Lower leg skin (tissue), 4 donors: ENCODE results near the gene JPH4. TPM values are rescaled to one million over a fixed set of nuclear protein-coding genes. Genes with fewer than 3 reads are reported as not detected.

Experiments
- DNase-seq, 2 donors: peaks; one replicate each; pipeline ENCODE4 v3.0.0-alpha.2; 2019; ENCODE audit warnings: low spot score in 2 of 2
- H3K4me3 ChIP-seq: fragments of 200-600 bp; sonication (generic); 2 replicates; pipeline ENCODE4 v1.5.1; 2017; ENCODE audit warnings: mild to moderate bottlenecking, low read depth; ENCODE audit not compliant: poor library complexity, severe bottlenecking
- CTCF ChIP-seq, 3 donors: fragments of 450-650 bp; IDR thresholded peaks; one replicate each; pipeline ENCODE4 v1.5.1; 2016; ENCODE audit warnings: antibody characterized with exemption in 3 of 3, mild to moderate bottlenecking in 3 of 3, moderate library complexity in 2 of 3
- POLR2A ChIP-seq, 2 donors: fragments of 450-650 bp; IDR thresholded peaks; one replicate each; pipeline ENCODE4 v1.6.1; 2016 to 2017; ENCODE audit warnings: antibody characterized with exemption in 2 of 2, mild to moderate bottlenecking in 1 of 2, moderate library complexity in 1 of 2
- WGBS, 2 donors: methylation state at CpG; one replicate each; pipeline ENCODE4 v1.1.5; 2018; 5-methylcytosine and 5-hydroxymethylcytosine counted together
- intact Hi-C: fragments of 100-400 bp; cut with DNase I; formaldehyde crosslinking; loops from one replicate; pipeline ENCODE4 v1.15.0; 2023; ENCODE audit warnings: low total_unique reads
- total RNA-seq, 4 donors: library from RNA; depleted of rRNA; stranded (reverse); fragments of >200 nt; gene quantifications; one replicate each; pipeline ENCODE4 v1.1.0, GENCODE V29; 2016

JPH4 gene
- total RNA-seq, 4 donors from 2014 or later, result 0.34 to 3.6 (median 1.4) TPM

GRCh38 chr14:23566112-23566777 is 12.3 kb downstream of the JPH4 start:
- TF ChIP-seq CTCF (IDR thresholded peaks at IDR 0.05) (no peak), POLR2A (IDR thresholded peaks at IDR 0.05) (no peak)
- DNase-seq, result no peak
- intact Hi-C loops, result no loop called here
- WGBS, 2 donors, result 85 to 86% methylated on average over 10 of the region's 10 CpGs
- H3K4me3 ChIP-seq, result no peak overlapping the region

GRCh38 chr14:23565626-23566025 is 13.0 kb downstream of the JPH4 start:
- WGBS, 2 donors, result 84 to 86% methylated on average over 11 of the region's 11 CpGs
- no peak for DNase-seq
- intact Hi-C loops, result no loop called here

GRCh38 chr14:23564876-23565275 is 13.7 kb downstream of the JPH4 start:
- intact Hi-C loops, result no loop called here
- DNase-seq, result no peak
- WGBS, 2 donors, result 83 to 89% methylated on average over 7 of the region's 7 CpGs
- H3K4me3 ChIP-seq, result no peak overlapping the region
- TF ChIP-seq POLR2A (IDR thresholded peaks at IDR 0.05) (no peak), CTCF (IDR thresholded peaks at IDR 0.05) (no peak)

More at GRCh38 chr14:23565626-23566025, 13.0 kb downstream of the JPH4 start:
- no peak overlapping the region for H3K4me3 ChIP-seq
- no peak for TF ChIP-seq CTCF (IDR thresholded peaks at IDR 0.05)
- no peak for TF ChIP-seq POLR2A (IDR thresholded peaks at IDR 0.05)

GRCh38 chr14:23564181-23564812 is 14.3 kb downstream of the JPH4 start:
- TF ChIP-seq CTCF (IDR thresholded peaks at IDR 0.05) (no peak), POLR2A (IDR thresholded peaks at IDR 0.05) (no peak)
- intact Hi-C loops, result no loop called here
- DNase-seq, result no peak
- WGBS, 2 donors, result 89% methylated on average over 13 of the region's 13 CpGs
- no peak overlapping the region for H3K4me3 ChIP-seq

- no peak for DNase-seq
- intact Hi-C loops, result no loop called here
- no peak overlapping the region for H3K4me3 ChIP-seq
- TF ChIP-seq CTCF (IDR thresholded peaks at IDR 0.05) (no peak), POLR2A (IDR thresholded peaks at IDR 0.05) (no peak)
- WGBS, 2 donors, result 73 to 79% methylated on average over 7 to 14 of the region's 14 CpGs
These were observed 15.0 kb downstream of the JPH4 start for GRCh38 chr14:23563473-23564180.
